ENCODE results near the gene ULK3. TPM values are rescaled to one million over a fixed set of nuclear protein-coding genes. Genes with fewer than 3 reads are reported as not detected.

ULK3 gene
- total and polyA plus RNA-seq, 10 of the 15 experiments (the other 5 are each of a cell fraction or from before 2014, with no cell fraction given), result 0.64 to 38.8 (median 27.1) TPM

- DNase-seq (ENCODE audit: low read depth, low spot score) (peak; percentile 76), ATAC-seq (peak; percentile 94), FAIRE-seq (peak; percentile 99)
- H3K79me2 ChIP-seq (ENCODE audit: control insufficient read depth, insufficient read depth, low read length), result peaks cover 38% of the 10 kb centered on the region
- no TSS peak for BruUV-seq (replicated peaks)
- H3K4me3 ChIP-seq, result no peak overlapping the region
- SMC1A ChIA-PET (ENCODE audit: uncharacterized antibody, unreplicated experiment), result interaction anchor here (0.6 to 15.7 kb wide), 9 partner anchors 11 to 827 kb away, joined by 3 to 811 read pairs (median 6); partner anchors contain the start of gene CSK
- peaks cover 38% of the 10 kb centered on the region for H3K4me1 ChIP-seq (ENCODE audit: control insufficient read depth, insufficient read depth, low read length)
- CTCF ChIA-PET, result interaction anchor here (0.5 to 25.9 kb wide), 26 partner anchors 8 to 425 kb away, joined by 3 to 1288 read pairs (median 3); partner anchors contain the start of gene CSK
- H3K27me3 ChIP-seq (replicated peaks in 1 of 2; ENCODE audit: control insufficient read depth in 2 of 2, insufficient read depth in 2 of 2, low read length in 1 of 2), result no peaks in the 10 kb centered on the region
- no peaks in the 10 kb centered on the region for H3K9me3 ChIP-seq (replicated peaks; ENCODE audit: control insufficient read depth, insufficient read depth, low read length)
- H4K20me1 ChIP-seq (ENCODE audit: control insufficient read depth, insufficient read depth), result peaks cover 6% of the 10 kb centered on the region
- 21% methylated on average over 15 of the region's 18 CpGs for WGBS (ENCODE audit: insufficient coverage, insufficient replicate concordance, low lambda C conversion rate, missing lambda C conversion rate)
- RAD21 ChIA-PET (ENCODE audit: unreplicated experiment), result interaction anchor here (0.6 to 22.9 kb wide), 7 partner anchors 10 to 185 kb away, joined by 3 to 1186 read pairs (median 4); partner anchors contain the start of genes CLK3, CSK and FAM219B
- POLR2A ChIA-PET, result interaction anchor here (1.3 to 5.3 kb wide), 6 partner anchors 10 to 28 kb away, joined by 6 to 59 read pairs (median 18); partner anchors contain the start of gene CSK
- intact Hi-C loops (cut with micrococcal nuclease; ENCODE audit: unreplicated experiment) (loop anchor here (1.0 to 5.0 kb wide), 6 partner anchors 11 to 165 kb away; partner anchors contain the start of gene ULK3), in situ Hi-C loops (cut with MboI) (no loop called here)
- H3K27ac ChIP-seq (ENCODE audit: control insufficient read depth, insufficient read depth), result peak overlapping the region; percentile 39
- H3K36me3 ChIP-seq (ENCODE audit: control insufficient read depth in 2 of 2, insufficient read depth in 2 of 2, low read length in 1 of 2), result peaks cover 51 to 63% of the 10 kb centered on the region in 2 experiments
- no peak overlapping the region for H3K4me2 ChIP-seq (ENCODE audit: control insufficient read depth, insufficient read depth)
- H2AFZ ChIP-seq (ENCODE audit: control insufficient read depth, low read depth, low read length), result no peak overlapping the region
- H3K9ac ChIP-seq (ENCODE audit: control insufficient read depth, insufficient read depth, low read length), result no peak overlapping the region
- TF ChIP-seq MLLT1 (IDR thresholded peaks at IDR 0.05) (peak; percentile 50; the same call in 1 of the 2 replicates), EED (IDR thresholded peaks at IDR 0.05; ENCODE audit: low read depth) (0 out of 2 replicates have a peak, but pooled peaks have one; percentile 32), RAD51 (IDR thresholded peaks at IDR 0.05) (no peak), ZNF207 (IDR thresholded peaks at IDR 0.05; ENCODE audit: borderline replicate concordance) (peak; percentile 43; the same call in 1 of the 2 replicates), IRF3 (IDR thresholded peaks at IDR 0.05) (0 out of 2 replicates have a peak, but pooled peaks have one; percentile 32), IRF4 (IDR thresholded peaks at IDR 0.05; ENCODE audit: low read depth, low read length) (peak; percentile 78), JUNB (IDR thresholded peaks at IDR 0.05) (no peak), MEF2A (IDR thresholded peaks at IDR 0.05; ENCODE audit: insufficient read depth, low read depth, low read length) (no peak), SREBF1 (IDR thresholded peaks at IDR 0.05; ENCODE audit: low read length) (0 out of 2 replicates have a peak, but pooled peaks have one; percentile 34), HSF1 (IDR thresholded peaks at IDR 0.05; ENCODE audit: low read depth, low read length) (no peak), CHD2 (IDR thresholded peaks at IDR 0.05; ENCODE audit: borderline replicate concordance, low read depth, low read length) (peak; percentile 92), ZNF592 (IDR thresholded peaks at IDR 0.05) (peak; percentile 76)
These were observed 42.9 kb downstream of the ULK3 start for GRCh38 chr15:74799856-74800558.

All from GM12878 (cell line).